GM19351 (cell line): ENCODE data around the gene ZNF451.

Experiments used
- ATAC-seq: cut with Tn5 transposase; IDR thresholded peaks from one replicate; pipeline ENCODE4 v1.9.1; 2021; ENCODE audit warnings: mild to moderate bottlenecking, moderate library complexity; ENCODE audit not compliant: unreplicated experiment

ZNF451 gene

GRCh38 chr6:57201718-57202117, 111.7 kb downstream of the ZNF451 start:
- no peak for ATAC-seq

DNA sequence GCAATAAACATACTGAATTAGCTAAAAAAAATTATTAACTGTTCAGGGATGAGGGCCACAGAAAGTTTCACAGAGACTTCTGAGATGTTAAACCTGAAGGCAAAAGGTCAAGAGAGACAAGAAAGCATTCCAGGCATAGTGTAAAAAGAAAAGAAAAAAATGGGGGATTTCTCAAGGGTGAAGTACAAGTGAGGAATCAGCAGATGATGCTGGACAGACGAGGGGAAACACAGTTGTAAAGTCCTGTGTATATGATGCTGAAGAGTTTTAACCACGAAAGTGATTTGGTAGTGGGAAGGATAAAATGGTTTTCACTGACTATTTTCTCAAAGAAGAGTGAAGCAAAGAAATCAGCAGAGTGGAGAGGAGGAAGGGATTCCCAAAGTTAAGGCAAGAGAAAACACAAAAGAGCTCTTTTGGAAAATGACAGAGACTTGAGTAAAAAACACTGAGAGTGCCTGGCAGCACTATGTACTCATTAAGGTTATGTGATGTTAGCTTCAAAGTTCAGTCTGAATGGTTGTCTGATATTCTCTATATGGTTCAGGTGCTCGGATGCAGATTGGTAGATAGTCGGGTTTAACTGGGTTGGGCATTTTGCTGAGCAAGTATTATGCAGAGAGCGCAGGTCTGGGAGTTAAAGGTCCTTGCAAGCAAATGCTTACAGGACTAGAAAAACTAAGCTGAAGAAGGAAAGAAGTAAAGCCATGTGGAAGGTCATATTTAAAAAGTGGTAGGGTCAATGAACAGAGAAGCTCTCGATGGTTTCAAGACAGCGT, 115.8 kb downstream of the ZNF451 start:
- ATAC-seq, result no peak

DNA sequence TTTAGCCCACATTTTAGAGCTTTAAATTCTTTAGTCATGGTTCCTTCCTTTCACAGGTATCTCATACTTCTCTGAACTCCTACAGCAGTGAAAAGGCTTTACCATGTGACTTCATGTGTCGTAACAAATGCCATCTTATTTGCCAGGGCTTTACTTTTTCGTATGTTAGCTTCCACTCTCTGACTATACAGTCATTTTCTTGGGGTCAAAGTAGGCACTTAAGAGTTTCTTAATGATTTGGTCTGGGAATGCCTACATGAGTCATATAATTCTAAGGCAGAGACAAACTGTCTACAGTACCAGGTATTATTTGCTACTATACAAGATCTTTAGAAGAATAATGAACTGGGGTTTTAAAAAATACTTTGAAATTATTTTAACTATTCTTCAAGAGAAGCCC, 117.2 kb downstream of the ZNF451 start:
- no peak for ATAC-seq

- no peak for ATAC-seq
These were observed 117.9 kb downstream of the ZNF451 start for GRCh38 chr6:57207872-57208271.

DNA sequence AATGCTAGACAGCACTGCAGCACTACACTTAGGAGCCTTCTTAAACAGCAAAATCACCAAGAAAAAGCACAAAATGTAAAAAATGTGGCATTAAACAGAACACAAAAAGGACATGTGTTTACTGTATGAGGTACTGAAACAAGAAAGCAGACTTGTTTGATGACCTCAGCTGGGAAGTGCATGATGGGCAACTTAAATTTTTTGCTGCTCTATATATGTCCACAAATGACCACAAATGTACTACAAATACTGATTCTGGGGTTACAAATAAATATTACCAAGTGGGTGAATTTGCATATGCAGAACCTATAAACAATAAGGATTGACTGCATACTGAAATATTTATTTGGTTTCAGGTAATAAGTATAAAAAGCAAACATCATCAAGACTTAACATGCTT, 119.0 kb downstream of the ZNF451 start:
- peak; percentile 62 for ATAC-seq

DNA sequence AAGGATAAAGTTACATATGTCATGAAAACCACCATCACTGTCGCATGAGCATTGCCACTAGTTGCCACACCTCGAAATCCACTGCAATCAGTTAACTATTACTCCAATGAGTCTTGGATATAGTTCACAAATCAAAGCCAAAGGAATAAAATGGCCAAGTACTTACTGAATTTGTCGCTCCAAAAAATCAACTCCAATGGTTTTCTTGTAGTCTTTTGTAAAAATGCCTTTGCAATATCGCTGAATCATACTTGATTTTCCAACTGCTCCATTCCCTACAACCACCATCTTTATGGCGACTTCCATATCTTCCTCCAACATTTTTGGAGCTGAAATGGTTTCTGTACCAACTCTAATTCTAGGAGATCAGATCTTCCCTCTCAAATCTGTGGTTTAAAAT, 120.1 kb downstream of the ZNF451 start:
- ATAC-seq, result no peak

GRCh38 chr6:57215260-57215659, 125.3 kb downstream of the ZNF451 start:
- ATAC-seq, result no peak

DNA sequence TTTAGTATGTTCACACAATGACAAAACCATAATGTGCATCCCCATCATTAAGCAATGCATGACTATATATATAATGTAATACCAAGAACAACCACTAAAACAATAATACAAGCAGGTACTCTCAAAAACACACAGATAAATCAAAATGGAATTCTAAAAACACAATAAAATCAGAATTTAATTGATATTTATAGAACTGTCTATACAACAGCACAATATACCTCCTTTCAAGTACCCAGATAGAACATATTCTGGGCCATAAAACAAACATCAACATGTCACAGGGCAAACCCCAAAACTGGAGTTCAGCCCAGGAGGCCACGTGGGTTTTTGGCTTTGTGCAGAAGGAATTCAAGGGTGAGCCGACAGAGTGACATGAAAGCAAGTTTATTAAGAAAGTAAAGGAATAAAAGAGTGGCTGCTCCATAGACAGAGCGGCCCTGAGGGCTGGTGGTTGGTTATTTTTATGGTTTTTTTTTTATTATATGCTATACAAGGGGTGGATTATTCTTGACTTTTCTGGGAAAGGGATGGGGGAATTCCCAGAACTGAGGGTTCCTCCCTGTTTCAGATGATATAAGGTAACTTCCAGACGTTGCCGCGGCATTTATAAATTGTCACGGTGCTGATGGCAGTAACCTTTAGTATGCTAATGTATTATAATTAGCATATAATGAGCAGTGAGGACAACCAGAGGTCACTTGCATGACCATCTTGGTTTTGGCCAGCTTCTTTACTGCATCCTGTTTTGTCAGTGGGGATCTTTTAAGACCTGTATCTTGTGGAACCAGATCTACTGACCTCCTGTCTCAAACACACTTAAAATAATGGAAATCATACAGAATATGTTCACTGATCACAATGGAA, 126.5 kb downstream of the ZNF451 start:
- ATAC-seq, result peak; percentile 55

DNA sequence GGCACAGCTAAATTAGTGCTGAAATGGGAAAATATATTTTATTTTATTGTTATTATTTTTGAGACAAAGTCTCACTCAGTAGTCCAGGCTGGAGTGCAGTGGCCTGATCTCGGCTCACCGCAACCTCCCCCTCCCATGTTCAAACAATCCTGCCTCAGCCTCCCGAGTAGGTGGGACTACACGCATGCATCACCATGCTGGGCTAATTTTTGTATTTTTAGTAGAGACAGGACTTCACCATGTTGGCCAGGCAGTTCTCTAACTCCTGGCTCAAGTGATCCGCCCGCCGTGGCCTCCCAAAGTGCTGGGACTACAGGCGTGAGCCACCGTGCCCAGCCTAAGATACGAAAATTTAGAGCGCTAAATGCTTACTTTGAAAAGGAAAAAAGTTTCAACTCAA, 127.3 kb downstream of the ZNF451 start:
- no peak for ATAC-seq
